Progenitor cell of endocrine pancreas (in vitro differentiated cells): ENCODE data around the gene SH3BGRL2. TPM values are rescaled to one million over a fixed set of nuclear protein-coding genes. Genes with fewer than 3 reads are reported as not detected.
A peak's percentile ranks its signal among the peaks of the same experiment; 100 is the strongest.

Experiments used
- DNase-seq: peaks from one replicate; pipeline ENCODE4 v3.0.0; 2021; ENCODE audit warnings: low spot score; ENCODE audit not compliant: unreplicated experiment
- H3K27ac Mint-ChIP-seq: 2 replicates; pipeline ENCODE4 v1.8.0; 2021; ENCODE audit warnings: mild to moderate bottlenecking, moderate library complexity, mixed read lengths
- H3K27me3 Mint-ChIP-seq: 2 replicates; pipeline ENCODE4 v1.8.0; 2021; ENCODE audit warnings: mixed read lengths
- H3K36me3 Mint-ChIP-seq: 2 replicates; pipeline ENCODE4 v1.8.0; 2022; ENCODE audit warnings: mixed read lengths; ENCODE audit not compliant: insufficient read depth
- H3K4me1 Mint-ChIP-seq: 2 replicates; pipeline ENCODE4 v1.8.0; 2021; ENCODE audit warnings: low read depth, mixed read lengths
- H3K4me3 Mint-ChIP-seq: 2 replicates; pipeline ENCODE4 v1.8.0; 2021; ENCODE audit warnings: low read depth, mild to moderate bottlenecking, moderate library complexity, mixed read lengths
- H3K9me3 Mint-ChIP-seq: 2 replicates; pipeline ENCODE4 v1.8.0; 2021; ENCODE audit warnings: low read depth, mixed read lengths
- CTCF ChIP-seq: fragments of 200-600 bp; sonication (generic); IDR thresholded peaks from one replicate; pipeline ENCODE4 v1.5.0; 2021; ENCODE audit warnings: antibody characterized with exemption, mild to moderate bottlenecking; ENCODE audit not compliant: unreplicated experiment
- total RNA-seq: library from RNA; stranded (reverse); gene quantifications from 2 replicates; pipeline ENCODE4 v1.2.1, GENCODE V29; 2021

Gene SH3BGRL2
- total RNA-seq, 1 donor from 2014 or later: 49.1 TPM

GRCh38 chr6:79636673-79637072 is 5.5 kb downstream of the SH3BGRL2 start:
- no peaks in the 10 kb centered on the region for H3K9me3 Mint-ChIP-seq
- H3K4me1 Mint-ChIP-seq: peaks cover 40% of the 10 kb centered on the region
- H3K36me3 Mint-ChIP-seq: peaks cover 5% of the 10 kb centered on the region
- no peak for DNase-seq
- no peaks in the 10 kb centered on the region for H3K27me3 Mint-ChIP-seq
- no peak overlapping the region for H3K4me3 Mint-ChIP-seq
- TF ChIP-seq CTCF: no peak
- H3K27ac Mint-ChIP-seq: no peak overlapping the region

- Mint-ChIP-seq H3K27ac (peak overlapping the region; percentile 43), H3K36me3 (peaks cover 4% of the 10 kb centered on the region), H3K4me1 (peaks cover 22% of the 10 kb centered on the region), H3K27me3 (no peaks in the 10 kb centered on the region), H3K4me3 (no peak overlapping the region), H3K9me3 (no peaks in the 10 kb centered on the region)
- no peak for TF ChIP-seq CTCF
- DNase-seq: no peak
These were observed 9.3 kb downstream of the SH3BGRL2 start for GRCh38 chr6:79640146-79641111.

- Mint-ChIP-seq H3K4me3 (no peak overlapping the region), H3K27me3 (no peaks in the 10 kb centered on the region), H3K9me3 (no peaks in the 10 kb centered on the region), H3K36me3 (peaks cover 1% of the 10 kb centered on the region), H3K4me1 (peaks cover 31% of the 10 kb centered on the region), H3K27ac (no peak overlapping the region)
- TF ChIP-seq CTCF: peak; percentile 33
- DNase-seq: no peak
These were observed 14.9 kb downstream of the SH3BGRL2 start for GRCh38 chr6:79646006-79646405.

- no peaks in the 10 kb centered on the region for H3K27me3 Mint-ChIP-seq
These were observed 15.4 kb downstream of the SH3BGRL2 start for GRCh38 chr6:79646561-79646960.

GRCh38 chr6:79647741-79648140 is 16.6 kb downstream of the SH3BGRL2 start:
- no peak for DNase-seq
- Mint-ChIP-seq H3K4me1 (peaks cover 22% of the 10 kb centered on the region), H3K4me3 (no peak overlapping the region), H3K27me3 (no peaks in the 10 kb centered on the region), H3K36me3 (peaks cover 1% of the 10 kb centered on the region), H3K27ac (no peak overlapping the region), H3K9me3 (no peaks in the 10 kb centered on the region)
- TF ChIP-seq CTCF: no peak

More at GRCh38 chr6:79646561-79646960, 15.4 kb downstream of the SH3BGRL2 start:
- H3K4me1 Mint-ChIP-seq: peaks cover 28% of the 10 kb centered on the region
- H3K4me3 Mint-ChIP-seq: no peak overlapping the region
- no peak for TF ChIP-seq CTCF
- peaks cover 1% of the 10 kb centered on the region for H3K36me3 Mint-ChIP-seq
- no peaks in the 10 kb centered on the region for H3K9me3 Mint-ChIP-seq
- H3K27ac Mint-ChIP-seq: no peak overlapping the region
- DNase-seq: no peak
